ENCODE results near the gene SYNGR2. TPM values are rescaled to one million over a fixed set of nuclear protein-coding genes. Genes with fewer than 3 reads are reported as not detected.

Gene SYNGR2
- total and polyA plus RNA-seq, 2 experiments from 2014 or later, result 46.9 to 61.6 TPM

GRCh38 chr17:78163881-78164747, 4.3 kb upstream of the SYNGR2 start:
- peaks cover 13% of the 10 kb centered on the region for H3K27me3 Mint-ChIP-seq (ENCODE audit: insufficient read depth, low read depth, poor library complexity)
- TF ChIP-seq JUNB (IDR thresholded peaks at IDR 0.05; ENCODE audit: unreplicated experiment) (no peak), ZNF331 (CRISPR knock-in tag; IDR thresholded peaks at IDR 0.05; ENCODE audit: low read depth) (no peak), POLR2AphosphoS5 (IDR thresholded peaks at IDR 0.05; ENCODE audit: low read depth) (no peak), EZH2phosphoT487 (IDR thresholded peaks at IDR 0.05; ENCODE audit: unreplicated experiment) (no peak), REST (IDR thresholded peaks at IDR 0.05; ENCODE audit: unreplicated experiment) (no peak), STAT1 (IDR thresholded peaks at IDR 0.05; ENCODE audit: unreplicated experiment) (no peak), CTCF (conservative IDR thresholded peaks at IDR 0.05; ENCODE audit: low read depth in 2 of 2) (no peak), NANOG (IDR thresholded peaks at IDR 0.05; ENCODE audit: borderline replicate concordance) (no peak), EZH2 (IDR thresholded peaks at IDR 0.05; ENCODE audit: low read depth, unreplicated experiment) (no peak), ZNF462 (CRISPR knock-in tag; IDR thresholded peaks at IDR 0.05) (no peak), ETS1 (IDR thresholded peaks at IDR 0.05) (no peak), ZNF114 (CRISPR knock-in tag; IDR thresholded peaks at IDR 0.05) (no peak), CREB1 (CRISPR knock-in tag; IDR thresholded peaks at IDR 0.05; ENCODE audit: low read depth) (no peak)
- Histone ChIP-seq H3K4me3 (no peak overlapping the region), H3K4me1 (ENCODE audit: insufficient read depth) (no peaks in the 10 kb centered on the region; the same call in 1 of the 2 replicates), H3K4me2 (no peak overlapping the region), H4K20me1 (replicated peaks; ENCODE audit: insufficient read depth) (no peaks in the 10 kb centered on the region), H3K79me2 (replicated peaks; ENCODE audit: insufficient read depth) (no peaks in the 10 kb centered on the region), H2AFZ (no peak overlapping the region), H3K27me3 (ENCODE audit: insufficient read depth) (no peaks in the 10 kb centered on the region), H3F3A (replicated peaks; ENCODE audit: low read depth) (no peaks in the 10 kb centered on the region), H3K27ac (ENCODE audit: low read depth) (no peak overlapping the region), H3K36me3 (ENCODE audit: insufficient read depth) (no peaks in the 10 kb centered on the region), H3K9me2 (ENCODE audit: insufficient read depth) (no peaks in the 10 kb centered on the region)
- no peak overlapping the region for H3K27ac Mint-ChIP-seq
- DNase-seq (ENCODE audit: low spot score) (no peak), ATAC-seq (no peak)
- peaks cover 3% of the 10 kb centered on the region for H3K4me1 Mint-ChIP-seq
- no peaks in the 10 kb centered on the region for H3K36me3 Mint-ChIP-seq (ENCODE audit: low read depth)
- H3K4me3 Mint-ChIP-seq, result no peak overlapping the region
- H3K9me3 Mint-ChIP-seq, result no peaks in the 10 kb centered on the region
